Panc1 (cell line): ENCODE data around the gene MLLT3. TPM values are rescaled to one million over a fixed set of nuclear protein-coding genes. Genes with fewer than 3 reads are reported as not detected.

ENCODE experiments used
- ATAC-seq: fragments of 200-7000 bp; cut with Tn5 transposase; 2 replicates; pipeline ENCODE4 v1.9.1; 2020; ENCODE audit warnings: mild to moderate bottlenecking, moderate library complexity
- BruUV-seq: library from RNA; stranded (reverse); fragments of 400-500 nt; replicated peaks from 2 replicates; lab custom pipeline; 2021; lab: Mats Ljungman, UMichigan
- CTCF ChIA-PET: fragments of 300-600 bp; sonication (Branson Sonifier 250); formaldehyde crosslinking; loops from one replicate; lab custom pipeline; 2022; ENCODE audit warnings: antibody characterized with exemption; lab: Charles Lee
- POLR2A ChIA-PET: fragments of 300-600 bp; sonication (Branson Sonifier 250); formaldehyde crosslinking; loops from one replicate; lab custom pipeline; 2022; ENCODE audit warnings: antibody characterized with exemption; lab: Charles Lee
- DNase-seq: peaks from one replicate; pipeline ENCODE4 v3.0.0-alpha.2; 2010; ENCODE audit warnings: low read depth, low spot score
- H3K27ac ChIP-seq: 2 replicates; pipeline ENCODE4 v1.5.1; 2011; ENCODE audit warnings: mild to moderate bottlenecking, low read length, inconsistent platforms
- H3K27me3 ChIP-seq: fragments of 200-500 bp; sonication (Bioruptor generic); 2 replicates; pipeline ENCODE4 v1.6.0; 2014; ENCODE audit warnings: low read length, inconsistent platforms; ENCODE audit not compliant: control insufficient read depth, insufficient read depth
- H3K36me3 ChIP-seq: fragments of 200-500 bp; sonication (Bioruptor generic); 2 replicates; pipeline ENCODE4 v1.5.1; 2014; ENCODE audit warnings: inconsistent platforms, mild to moderate bottlenecking, low read length, moderate library complexity; ENCODE audit not compliant: control insufficient read depth, insufficient read depth
- H3K4me1 ChIP-seq: 2 replicates; pipeline ENCODE4 v1.5.1; 2011; ENCODE audit warnings: inconsistent platforms, mild to moderate bottlenecking, low read length, moderate library complexity; ENCODE audit not compliant: control insufficient read depth, insufficient read depth
- H3K4me3 ChIP-seq, 2 experiments: 2 replicates each; pipeline ENCODE4 v1.5.1; 2011 to 2012; ENCODE audit warnings: low read depth in 2 of 2, low read length in 2 of 2, mild to moderate bottlenecking in 2 of 2, inconsistent platforms in 1 of 2, moderate library complexity in 1 of 2
- H3K9me3 ChIP-seq: fragments of 200-500 bp; sonication (Bioruptor generic); 2 replicates; pipeline ENCODE4 v1.5.1; 2014; ENCODE audit warnings: low read depth, mild to moderate bottlenecking, inconsistent platforms, low read length, moderate library complexity; ENCODE audit not compliant: control insufficient read depth, insufficient read depth
- POLR2AphosphoS5 ChIP-seq: IDR thresholded peaks from 2 replicates; pipeline ENCODE4 v1.6.1; 2012; ENCODE audit warnings: mild to moderate bottlenecking, low read depth, low read length, moderate library complexity
- SIN3A ChIP-seq: IDR thresholded peaks from 2 replicates; pipeline ENCODE4 v1.6.1; 2012; ENCODE audit warnings: low read depth, mild to moderate bottlenecking, low read length, moderate library complexity, borderline replicate concordance; ENCODE audit not compliant: insufficient read depth
- TCF7L2 ChIP-seq: IDR thresholded peaks from 2 replicates; pipeline ENCODE4 v1.6.1; 2011; ENCODE audit warnings: mild to moderate bottlenecking, low read depth, low read length, inconsistent platforms
- in situ Hi-C: cut with HindIII; loops from 2 replicates; pipeline ENCODE4 v1.10.0; 2016; ENCODE audit warnings: low sequenced_read_pairs, low pct_unique_long_range_greater_than_20kb
- intact Hi-C: fragments of 100-400 bp; cut with micrococcal nuclease; formaldehyde crosslinking; loops from one replicate; pipeline ENCODE4 v1.10.0; 2022; ENCODE audit not compliant: unreplicated experiment
- total RNA-seq: library from RNA; stranded (reverse); gene quantifications from one replicate; pipeline ENCODE4 v1.2.1, GENCODE V29; 2021; ENCODE audit not compliant: unreplicated experiment
- TF ChIP-seq, protein P1 (sequence below): fragments of 450-650 bp; IDR thresholded peaks from 2 replicates; pipeline ENCODE4 v1.5.1; 2017; ENCODE audit warnings: mild to moderate bottlenecking
- TF ChIP-seq, protein P2 (sequence below), 2 experiments: IDR thresholded peaks; 2 replicates each; pipeline ENCODE4 v1.6.1; 2011 to 2012; ENCODE audit warnings: low read depth in 2 of 2, control low read depth in 1 of 2, low read length in 1 of 2, mild to moderate bottlenecking in 1 of 2, moderate library complexity in 1 of 2; ENCODE audit not compliant: insufficient read depth in 1 of 2

The MLLT3 gene
- total RNA-seq, 1 experiment from 2014 or later, result 0.49 TPM

DNA sequence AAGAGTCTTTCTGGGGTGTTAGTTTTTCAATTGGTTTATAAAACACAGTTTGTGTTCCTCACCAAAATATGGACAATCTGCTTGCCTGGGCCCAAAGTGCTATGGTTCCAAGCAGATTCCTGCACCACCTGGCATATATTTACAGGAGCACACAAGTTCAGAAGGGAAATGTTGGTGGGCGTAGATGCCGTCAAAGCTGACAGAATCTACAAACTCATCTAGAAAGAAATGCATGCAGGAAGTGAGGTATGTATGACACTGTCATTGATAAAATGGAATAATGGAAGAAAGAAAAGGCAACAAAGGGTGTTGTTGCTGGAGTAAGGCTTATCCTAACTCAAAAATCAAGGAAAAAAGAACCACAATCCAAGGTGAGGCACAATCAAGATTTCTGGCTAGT is 225.8 kb downstream of the MLLT3 start:
- CTCF ChIA-PET, result no interaction called here
- POLR2A ChIA-PET, result no interaction called here
- H3K36me3 ChIP-seq, result no peaks in the 10 kb centered on the region
- H3K4me1 ChIP-seq, result no peaks in the 10 kb centered on the region
- no peak for TF ChIP-seq SIN3A
- TF ChIP-seq, protein P1, sequence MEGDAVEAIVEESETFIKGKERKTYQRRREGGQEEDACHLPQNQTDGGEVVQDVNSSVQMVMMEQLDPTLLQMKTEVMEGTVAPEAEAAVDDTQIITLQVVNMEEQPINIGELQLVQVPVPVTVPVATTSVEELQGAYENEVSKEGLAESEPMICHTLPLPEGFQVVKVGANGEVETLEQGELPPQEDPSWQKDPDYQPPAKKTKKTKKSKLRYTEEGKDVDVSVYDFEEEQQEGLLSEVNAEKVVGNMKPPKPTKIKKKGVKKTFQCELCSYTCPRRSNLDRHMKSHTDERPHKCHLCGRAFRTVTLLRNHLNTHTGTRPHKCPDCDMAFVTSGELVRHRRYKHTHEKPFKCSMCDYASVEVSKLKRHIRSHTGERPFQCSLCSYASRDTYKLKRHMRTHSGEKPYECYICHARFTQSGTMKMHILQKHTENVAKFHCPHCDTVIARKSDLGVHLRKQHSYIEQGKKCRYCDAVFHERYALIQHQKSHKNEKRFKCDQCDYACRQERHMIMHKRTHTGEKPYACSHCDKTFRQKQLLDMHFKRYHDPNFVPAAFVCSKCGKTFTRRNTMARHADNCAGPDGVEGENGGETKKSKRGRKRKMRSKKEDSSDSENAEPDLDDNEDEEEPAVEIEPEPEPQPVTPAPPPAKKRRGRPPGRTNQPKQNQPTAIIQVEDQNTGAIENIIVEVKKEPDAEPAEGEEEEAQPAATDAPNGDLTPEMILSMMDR, result no peak
- no peak for TF ChIP-seq POLR2AphosphoS5
- TF ChIP-seq, protein P2, sequence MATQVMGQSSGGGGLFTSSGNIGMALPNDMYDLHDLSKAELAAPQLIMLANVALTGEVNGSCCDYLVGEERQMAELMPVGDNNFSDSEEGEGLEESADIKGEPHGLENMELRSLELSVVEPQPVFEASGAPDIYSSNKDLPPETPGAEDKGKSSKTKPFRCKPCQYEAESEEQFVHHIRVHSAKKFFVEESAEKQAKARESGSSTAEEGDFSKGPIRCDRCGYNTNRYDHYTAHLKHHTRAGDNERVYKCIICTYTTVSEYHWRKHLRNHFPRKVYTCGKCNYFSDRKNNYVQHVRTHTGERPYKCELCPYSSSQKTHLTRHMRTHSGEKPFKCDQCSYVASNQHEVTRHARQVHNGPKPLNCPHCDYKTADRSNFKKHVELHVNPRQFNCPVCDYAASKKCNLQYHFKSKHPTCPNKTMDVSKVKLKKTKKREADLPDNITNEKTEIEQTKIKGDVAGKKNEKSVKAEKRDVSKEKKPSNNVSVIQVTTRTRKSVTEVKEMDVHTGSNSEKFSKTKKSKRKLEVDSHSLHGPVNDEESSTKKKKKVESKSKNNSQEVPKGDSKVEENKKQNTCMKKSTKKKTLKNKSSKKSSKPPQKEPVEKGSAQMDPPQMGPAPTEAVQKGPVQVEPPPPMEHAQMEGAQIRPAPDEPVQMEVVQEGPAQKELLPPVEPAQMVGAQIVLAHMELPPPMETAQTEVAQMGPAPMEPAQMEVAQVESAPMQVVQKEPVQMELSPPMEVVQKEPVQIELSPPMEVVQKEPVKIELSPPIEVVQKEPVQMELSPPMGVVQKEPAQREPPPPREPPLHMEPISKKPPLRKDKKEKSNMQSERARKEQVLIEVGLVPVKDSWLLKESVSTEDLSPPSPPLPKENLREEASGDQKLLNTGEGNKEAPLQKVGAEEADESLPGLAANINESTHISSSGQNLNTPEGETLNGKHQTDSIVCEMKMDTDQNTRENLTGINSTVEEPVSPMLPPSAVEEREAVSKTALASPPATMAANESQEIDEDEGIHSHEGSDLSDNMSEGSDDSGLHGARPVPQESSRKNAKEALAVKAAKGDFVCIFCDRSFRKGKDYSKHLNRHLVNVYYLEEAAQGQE (IDR thresholded peaks at IDR 0.05; ENCODE audit: insufficient read depth in 1 of 2, low read depth in 2 of 2, low read length in 1 of 2), result no peak
- TF ChIP-seq TCF7L2, result no peak
- DNase-seq, result no peak
- H3K9me3 ChIP-seq, result no peaks in the 10 kb centered on the region
- H3K4me3 ChIP-seq, result no peak overlapping the region
- no TSS peak for BruUV-seq
- intact Hi-C loops (no loop called here), in situ Hi-C loops (no loop called here)
- H3K27ac ChIP-seq, result no peak overlapping the region
- no peak for ATAC-seq
- no peaks in the 10 kb centered on the region for H3K27me3 ChIP-seq

DNA sequence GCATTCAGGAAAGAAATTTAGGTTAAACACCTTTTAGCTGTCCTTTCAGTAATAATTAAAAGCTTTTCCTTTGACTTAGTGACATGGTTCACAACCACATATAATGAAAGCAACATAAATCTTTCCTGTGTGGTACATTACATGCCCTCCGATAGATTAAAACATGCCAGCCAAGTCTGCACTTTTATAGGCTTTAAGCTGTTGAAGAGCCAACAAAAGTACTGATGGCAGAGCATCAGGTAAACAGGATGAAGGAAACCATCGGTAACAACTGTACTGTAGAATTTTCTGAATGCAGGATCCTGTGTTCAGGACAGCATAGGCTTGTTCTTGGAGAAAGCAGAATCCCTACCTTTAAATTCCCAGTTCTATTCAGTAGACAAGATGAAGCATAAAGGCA is 226.6 kb downstream of the MLLT3 start:
- ATAC-seq, result no peak
- ChIA-PET POLR2A (no interaction called here), CTCF (no interaction called here)

More for the DNA sequence above, 226.6 kb downstream of the MLLT3 start:
- no peaks in the 10 kb centered on the region for H3K4me1 ChIP-seq
- no peak overlapping the region for H3K27ac ChIP-seq
- H3K36me3 ChIP-seq, result no peaks in the 10 kb centered on the region
- DNase-seq, result no peak
- TF ChIP-seq TCF7L2 (no peak), POLR2AphosphoS5 (no peak), SIN3A (no peak)
- TF ChIP-seq, protein P2 (IDR thresholded peaks at IDR 0.05; ENCODE audit: insufficient read depth in 1 of 2, low read depth in 2 of 2, low read length in 1 of 2), result no peak
- TF ChIP-seq, protein P1, result no peak
- intact Hi-C loops (no loop called here), in situ Hi-C loops (no loop called here)
- no TSS peak for BruUV-seq
- no peaks in the 10 kb centered on the region for H3K27me3 ChIP-seq
- no peak overlapping the region for H3K4me3 ChIP-seq
- no peaks in the 10 kb centered on the region for H3K9me3 ChIP-seq
